ENCODE data around the gene RABEP2. TPM values are rescaled to one million over a fixed set of nuclear protein-coding genes. Genes with fewer than 3 reads are reported as not detected.
"Not testable (repeated sequence)": the region's sequence is repeated elsewhere in the genome, so short reads cannot be mapped to it uniquely, and the experiment has no call there.

RABEP2 gene
- total RNA-seq, 1 experiment from 2014 or later, result 40.2 TPM

GRCh38 chr16:28950648-28951409, 25.8 kb upstream of the RABEP2 start, which contains the start of gene NFATC2IP:
NFATC2IP (plus strand) TSS chr16:28950937; CDS start chr16:28951012, 75 bp downstream.
- ATAC-seq (peak; percentile 90), DNase-seq (peak; percentile 98)
- H3K79me2 ChIP-seq (ENCODE audit: low read length), result peaks cover 21% of the 10 kb centered on the region
- no peaks in the 10 kb centered on the region for H3K27me3 ChIP-seq (ENCODE audit: low read length)
- peaks cover 10% of the 10 kb centered on the region; the same call in 1 of the 2 replicates for H3K36me3 ChIP-seq (ENCODE audit: low read depth, low read length)
- peak within 1 kb of the TSS; percentile 94 for H3K4me2 ChIP-seq (ENCODE audit: low read length)
- intact Hi-C loops (cut with micrococcal nuclease), result no loop called here
- no peaks in the 10 kb centered on the region for H3F3A ChIP-seq (ENCODE audit: low read length, unreplicated experiment)
- peak within 1 kb of the TSS; percentile 4; the same call in 1 of the 2 replicates for H3K27ac ChIP-seq (ENCODE audit: low read length)
- peaks cover 14% of the 10 kb centered on the region for H3K4me1 ChIP-seq (ENCODE audit: insufficient read depth, low read length)
- H2AFZ ChIP-seq (ENCODE audit: low read length), result peak within 1 kb of the TSS; percentile 84
- peak within 1 kb of the TSS; percentile 89 for H3K9ac ChIP-seq (ENCODE audit: low read length)
- CTCF ChIA-PET, result interaction anchor here (0.6 kb wide), 1 partner anchor 16 kb away, joined by 3 read pairs; no protein-coding TSS in a partner anchor
- H4K20me1 ChIP-seq (ENCODE audit: low read length), result 0 out of 2 replicates have a peak, but pooled peaks cover 5% of the 10 kb centered on the region
- H3K9me3 ChIP-seq (ENCODE audit: low read length), result no peaks in the 10 kb centered on the region
- TF ChIP-seq EZH2 (IDR thresholded peaks at IDR 0.05; ENCODE audit: low read length, unreplicated experiment) (no peak), EZH2phosphoT487 (IDR thresholded peaks at IDR 0.05; ENCODE audit: borderline replicate concordance, low read length) (no peak), CTCF (conservative IDR thresholded peaks at IDR 0.05; ENCODE audit: low read depth, low read length) (no peak)
- POLR2A ChIA-PET (ENCODE audit: unreplicated experiment), result no interaction called here
- H3K4me3 ChIP-seq (ENCODE audit: low read length), result peak within 1 kb of the TSS; percentile 89
- no peaks in the 10 kb centered on the region for H3K9me2 ChIP-seq (replicated peaks; ENCODE audit: low read length)
- BruUV-seq (replicated peaks), result no TSS peak

GRCh38 chr16:28946681-28947080, 21.6 kb upstream of the RABEP2 start:
- no peak overlapping the region for H3K4me3 ChIP-seq (ENCODE audit: low read length)
- H3K27me3 ChIP-seq (ENCODE audit: low read length), result no peaks in the 10 kb centered on the region
- POLR2A ChIA-PET (ENCODE audit: unreplicated experiment), result no interaction called here
- CTCF ChIA-PET, result no interaction called here
- H2AFZ ChIP-seq (ENCODE audit: low read length), result no peak overlapping the region
- no peak for TF ChIP-seq EZH2phosphoT487 (IDR thresholded peaks at IDR 0.05; ENCODE audit: borderline replicate concordance, low read length)
- TF ChIP-seq CTCF (conservative IDR thresholded peaks at IDR 0.05; ENCODE audit: low read depth, low read length), result no peak
- no peak for TF ChIP-seq EZH2 (IDR thresholded peaks at IDR 0.05; ENCODE audit: low read length, unreplicated experiment)
- H3K9me3 ChIP-seq (ENCODE audit: low read length), result no peaks in the 10 kb centered on the region
- intact Hi-C loops (cut with micrococcal nuclease), result loop anchor here (5.0 kb wide), 1 partner anchor 124 kb away; the partner anchor contains the start of gene ATXN2L
- no peaks in the 10 kb centered on the region for H3F3A ChIP-seq (ENCODE audit: low read length, unreplicated experiment)
- no peak overlapping the region for H3K4me2 ChIP-seq (ENCODE audit: low read length)
- no peak overlapping the region for H3K27ac ChIP-seq (ENCODE audit: low read length)
- no peaks in the 10 kb centered on the region for H3K9me2 ChIP-seq (replicated peaks; ENCODE audit: low read length)
- DNase-seq, result no peak
- H3K36me3 ChIP-seq (ENCODE audit: low read depth, low read length), result no peaks in the 10 kb centered on the region; the same call in 1 of the 2 replicates
- no peaks in the 10 kb centered on the region for H4K20me1 ChIP-seq (ENCODE audit: low read length)
- no peak for ATAC-seq
- peaks cover 10% of the 10 kb centered on the region for H3K4me1 ChIP-seq (ENCODE audit: insufficient read depth, low read length)
- no TSS peak for BruUV-seq (replicated peaks)
- H3K79me2 ChIP-seq (ENCODE audit: low read length), result peaks cover 8% of the 10 kb centered on the region
- H3K9ac ChIP-seq (ENCODE audit: low read length), result no peak overlapping the region

GRCh38 chr16:28943281-28943680, 18.2 kb upstream of the RABEP2 start:
- H3K36me3 ChIP-seq (ENCODE audit: low read depth, low read length), result no peaks in the 10 kb centered on the region; the same call in 1 of the 2 replicates
- no peak overlapping the region for H3K4me2 ChIP-seq (ENCODE audit: low read length)
- no peaks in the 10 kb centered on the region for H3F3A ChIP-seq (ENCODE audit: low read length, unreplicated experiment)
- no peak overlapping the region for H3K27ac ChIP-seq (ENCODE audit: low read length)
- H3K9me2 ChIP-seq (replicated peaks; ENCODE audit: low read length), result no peaks in the 10 kb centered on the region
- no peaks in the 10 kb centered on the region for H4K20me1 ChIP-seq (ENCODE audit: low read length)
- no peak overlapping the region for H2AFZ ChIP-seq (ENCODE audit: low read length)
- ChIA-PET CTCF (no interaction called here), POLR2A (ENCODE audit: unreplicated experiment) (no interaction called here)
- H3K9me3 ChIP-seq (ENCODE audit: low read length), result no peaks in the 10 kb centered on the region
- intact Hi-C loops (cut with micrococcal nuclease), result no loop called here
- no TSS peak for BruUV-seq (replicated peaks)
- TF ChIP-seq EZH2phosphoT487 (IDR thresholded peaks at IDR 0.05; ENCODE audit: borderline replicate concordance, low read length), result no peak
- TF ChIP-seq EZH2 (IDR thresholded peaks at IDR 0.05; ENCODE audit: low read length, unreplicated experiment), result no peak
- no peak for DNase-seq
- no peak for ATAC-seq
- H3K79me2 ChIP-seq (ENCODE audit: low read length), result no peaks in the 10 kb centered on the region
- no peak overlapping the region for H3K4me3 ChIP-seq (ENCODE audit: low read length)
- no peaks in the 10 kb centered on the region for H3K27me3 ChIP-seq (ENCODE audit: low read length)
- no peak overlapping the region for H3K9ac ChIP-seq (ENCODE audit: low read length)
- H3K4me1 ChIP-seq (ENCODE audit: insufficient read depth, low read length), result peaks cover 10% of the 10 kb centered on the region

GRCh38 chr16:28939825-28940224, 14.8 kb upstream of the RABEP2 start:
- BruUV-seq (replicated peaks); POLR2A ChIA-PET (ENCODE audit: unreplicated experiment): not testable (repeated sequence)
- CTCF ChIA-PET, result interaction anchor here (0.5 kb wide), 1 partner anchor 111 kb away, joined by 3 read pairs; no protein-coding TSS in a partner anchor

More at GRCh38 chr16:28939825-28940224, 14.8 kb upstream of the RABEP2 start:
- H3K27me3 ChIP-seq (ENCODE audit: low read length); intact Hi-C loops (cut with micrococcal nuclease); ATAC-seq; H3K36me3 ChIP-seq (ENCODE audit: low read depth, low read length); H3K4me2 ChIP-seq (ENCODE audit: low read length); H2AFZ ChIP-seq (ENCODE audit: low read length); DNase-seq; H4K20me1 ChIP-seq (ENCODE audit: low read length); H3K4me3 ChIP-seq (ENCODE audit: low read length); H3K4me1 ChIP-seq (ENCODE audit: insufficient read depth, low read length); H3K27ac ChIP-seq (ENCODE audit: low read length); H3K79me2 ChIP-seq (ENCODE audit: low read length); H3F3A ChIP-seq (ENCODE audit: low read length, unreplicated experiment); H3K9ac ChIP-seq (ENCODE audit: low read length); H3K9me2 ChIP-seq (replicated peaks; ENCODE audit: low read length); H3K9me3 ChIP-seq (ENCODE audit: low read length): not testable (repeated sequence)

Measured in PC-3 (cell line).